Naive B cell (primary cell): Measurements from ENCODE around the gene SHLD2. TPM values are rescaled to one million over a fixed set of nuclear protein-coding genes. Genes with fewer than 3 reads are reported as not detected.

Experiments
- ATAC-seq, 2 donors: fragments of 150-1000 bp; cut with Tn5 transposase; 2 replicates each; pipeline ENCODE4 v1.10.0; 2021; ENCODE audit warnings: low read depth in 2 of 2, mild to moderate bottlenecking in 2 of 2, moderate library complexity in 2 of 2
- DNase-seq: peaks from one replicate; pipeline ENCODE4 v3.0.0; 2022
- H3K27ac Mint-ChIP-seq, 6 donors: one replicate each; pipeline ENCODE4 v1.8.0; 2020 to 2022; ENCODE audit warnings: mild to moderate bottlenecking in 6 of 6, mixed read lengths in 6 of 6, moderate library complexity in 5 of 6, inconsistent platforms in 2 of 6
- H3K27me3 Mint-ChIP-seq, 3 donors: one replicate each; pipeline ENCODE4 v1.8.0; 2021 to 2022; ENCODE audit warnings: mixed read lengths in 3 of 3, mild to moderate bottlenecking in 1 of 3
- H3K36me3 Mint-ChIP-seq, 2 donors: one replicate each; pipeline ENCODE4 v1.8.0; 2020 to 2022; ENCODE audit warnings: mixed read lengths in 2 of 2, inconsistent platforms in 1 of 2, mild to moderate bottlenecking in 1 of 2
- H3K4me1 Mint-ChIP-seq, 3 donors: one replicate each; pipeline ENCODE4 v1.8.0; 2020 to 2022; ENCODE audit warnings: mixed read lengths in 3 of 3, inconsistent platforms in 1 of 3, mild to moderate bottlenecking in 1 of 3, moderate library complexity in 1 of 3
- H3K4me3 Mint-ChIP-seq, 8 donors: one replicate each; pipeline ENCODE4 v1.8.0; 2020 to 2022; ENCODE audit warnings: mild to moderate bottlenecking in 8 of 8, mixed read lengths in 8 of 8, moderate library complexity in 8 of 8, inconsistent platforms in 2 of 8
- H3K9me3 Mint-ChIP-seq, 7 donors: one replicate each; pipeline ENCODE4 v1.8.0; 2020 to 2022; ENCODE audit warnings: mixed read lengths in 7 of 7, mild to moderate bottlenecking in 5 of 7, inconsistent platforms in 2 of 7, moderate library complexity in 1 of 7
- polyA plus RNA-seq, 6 donors: library from polyadenylated mRNA; unstranded; fragments of 300-500 nt; fragmentation: Illumina TruSeq; gene quantifications; one replicate each; pipeline ENCODE4 v1.2.3, GENCODE V29; 2021; ENCODE audit warnings: low read depth in 6 of 6

The SHLD2 gene, protein sequence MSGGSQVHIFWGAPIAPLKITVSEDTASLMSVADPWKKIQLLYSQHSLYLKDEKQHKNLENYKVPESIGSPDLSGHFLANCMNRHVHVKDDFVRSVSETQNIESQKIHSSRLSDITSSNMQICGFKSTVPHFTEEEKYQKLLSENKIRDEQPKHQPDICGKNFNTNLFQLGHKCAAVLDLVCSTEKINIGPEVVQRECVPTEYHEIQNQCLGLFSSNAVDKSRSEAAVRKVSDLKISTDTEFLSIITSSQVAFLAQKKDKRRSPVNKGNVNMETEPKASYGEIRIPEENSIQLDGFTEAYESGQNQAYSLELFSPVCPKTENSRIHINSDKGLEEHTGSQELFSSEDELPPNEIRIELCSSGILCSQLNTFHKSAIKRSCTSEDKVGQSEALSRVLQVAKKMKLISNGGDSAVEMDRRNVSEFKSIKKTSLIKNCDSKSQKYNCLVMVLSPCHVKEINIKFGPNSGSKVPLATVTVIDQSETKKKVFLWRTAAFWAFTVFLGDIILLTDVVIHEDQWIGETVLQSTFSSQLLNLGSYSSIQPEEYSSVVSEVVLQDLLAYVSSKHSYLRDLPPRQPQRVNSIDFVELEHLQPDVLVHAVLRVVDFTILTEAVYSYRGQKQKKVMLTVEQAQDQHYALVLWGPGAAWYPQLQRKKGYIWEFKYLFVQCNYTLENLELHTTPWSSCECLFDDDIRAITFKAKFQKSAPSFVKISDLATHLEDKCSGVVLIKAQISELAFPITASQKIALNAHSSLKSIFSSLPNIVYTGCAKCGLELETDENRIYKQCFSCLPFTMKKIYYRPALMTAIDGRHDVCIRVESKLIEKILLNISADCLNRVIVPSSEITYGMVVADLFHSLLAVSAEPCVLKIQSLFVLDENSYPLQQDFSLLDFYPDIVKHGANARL
- polyA plus RNA-seq: 10 to 100 TPM in 5 of 6 donors, 1 to 10 TPM in 1; 8.6 to 18.1 (median 14.9) TPM

DNA sequence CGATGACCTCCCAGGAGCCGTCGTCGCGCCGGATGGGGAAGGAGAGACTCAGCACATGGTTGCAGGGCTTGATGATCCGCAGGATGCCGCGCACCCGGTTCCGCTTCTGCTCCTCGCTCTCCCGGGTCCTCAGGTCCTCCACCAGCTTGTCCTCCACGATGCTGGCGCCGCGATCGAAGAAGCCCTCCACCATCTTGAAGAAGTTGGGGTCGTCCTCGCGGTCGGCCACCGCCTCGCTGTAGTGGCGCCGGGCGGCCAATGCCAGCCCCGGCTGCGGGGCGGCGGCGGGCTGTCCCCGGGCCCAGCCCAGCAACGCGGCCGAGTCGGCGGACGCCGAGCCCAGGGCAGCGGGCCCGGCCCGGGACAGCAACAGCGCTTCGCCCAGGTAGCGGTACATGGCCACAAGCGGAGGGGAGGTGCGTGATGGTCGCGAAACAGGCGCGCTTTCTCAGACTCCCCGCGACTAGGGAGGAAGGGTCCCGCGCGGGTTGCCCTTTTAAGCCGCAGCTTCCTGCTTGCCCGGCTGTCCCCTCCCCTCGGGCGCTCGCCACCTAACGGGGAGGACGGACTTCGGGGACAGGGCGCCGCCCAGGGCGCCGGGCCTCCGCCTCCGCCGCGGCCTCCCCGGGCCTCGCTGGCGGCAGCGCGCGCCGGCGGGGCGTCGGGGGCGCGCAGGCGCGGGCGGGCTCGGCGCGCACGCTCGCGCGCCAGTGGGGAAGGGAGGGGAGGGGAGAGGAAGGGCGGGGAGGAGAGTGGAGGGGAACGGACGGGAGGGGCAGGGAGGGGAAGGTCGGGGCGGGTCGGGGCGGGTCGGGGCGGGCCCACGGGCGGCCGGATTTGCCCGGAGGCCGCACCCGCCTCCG, at the start of gene SHLD2, which contains the start of gene GLUD1:
SHLD2 (plus strand) TSS at position 834 of the 863 bp plus-strand sequence. CDS start 56,149 bp downstream, outside the sequence.
GLUD1 (minus strand) TSS at position 471 of the 863 bp plus-strand sequence; CDS start at position 397, 74 bp downstream.
- ATAC-seq: peak; percentile 58 to 62
- H3K27ac Mint-ChIP-seq: peak within 1 kb of the TSS; percentile 87 to 98 (median 94)

DNA sequence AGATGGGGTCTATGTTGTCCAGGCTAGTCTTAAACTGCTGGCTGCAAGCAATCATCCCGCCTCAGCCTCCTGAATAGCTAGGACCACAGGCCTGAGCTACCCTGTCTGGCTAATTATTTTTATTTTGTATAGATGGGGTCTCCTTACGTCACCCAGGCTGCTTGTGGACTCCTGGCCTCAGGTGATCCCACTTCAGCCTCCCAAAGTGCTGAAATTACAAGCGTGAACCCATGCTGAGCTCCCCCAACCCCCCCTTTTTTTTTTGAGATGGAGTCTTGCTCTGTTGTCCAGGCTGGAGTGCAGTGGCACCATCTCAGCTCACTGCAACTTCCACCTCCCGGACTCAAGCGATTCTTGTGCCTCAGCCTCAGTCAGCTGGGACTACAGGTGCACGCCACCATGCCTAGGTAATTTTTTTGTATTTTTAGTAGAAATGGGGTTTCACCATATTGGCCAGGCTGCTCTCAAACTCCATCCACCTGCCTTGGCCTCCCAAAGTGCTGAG, 49.5 kb upstream of the SHLD2 start:
- DNase-seq: no peak
- Mint-ChIP-seq H3K4me1 (no peaks in the 10 kb centered on the region), H3K27me3 (no peaks in the 10 kb centered on the region), H3K36me3 (peaks cover 10 to 15% of the 10 kb centered on the region in 2 donors), H3K27ac (no peak overlapping the region), H3K9me3 (peaks cover 0 to 1% (median 0%) of the 10 kb centered on the region in 7 donors), H3K4me3 (no peak overlapping the region)
- no peak for ATAC-seq

More for the DNA sequence above, at the start of gene SHLD2, which contains the start of gene GLUD1:
- Mint-ChIP-seq H3K4me3 (peak within 1 kb of the TSS; percentile 92 to 98 (median 96)), H3K9me3 (no peaks in the 10 kb centered on the region), H3K36me3 (peaks cover 0 to 5% of the 10 kb centered on the region in 2 donors), H3K27me3 (no peaks in the 10 kb centered on the region), H3K4me1 (peaks cover 35 to 47% (median 46%) of the 10 kb centered on the region in 3 donors)
- DNase-seq: peak; percentile 89

DNA sequence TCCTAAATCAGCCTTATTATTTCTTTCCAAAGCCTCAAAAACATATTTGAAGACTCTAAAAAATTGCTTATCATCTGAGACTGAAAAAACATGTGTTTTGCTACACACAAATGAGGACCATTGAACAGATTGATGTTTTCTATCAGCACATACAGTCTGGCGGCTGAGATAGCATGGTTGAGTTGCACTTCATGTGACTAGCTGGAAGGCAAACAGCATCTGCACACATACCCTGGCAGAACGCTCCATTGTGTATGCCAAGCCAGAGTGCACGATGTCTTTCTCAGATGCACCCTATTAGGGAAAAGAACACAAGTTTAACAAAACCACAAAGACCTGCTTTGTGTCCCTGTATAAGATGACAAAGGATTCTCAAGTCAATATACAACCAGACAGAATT, 41.9 kb upstream of the SHLD2 start:
- H3K4me3 Mint-ChIP-seq: no peak overlapping the region
- H3K9me3 Mint-ChIP-seq: no peaks in the 10 kb centered on the region
- no peak for DNase-seq
- H3K27ac Mint-ChIP-seq: no peak overlapping the region
- ATAC-seq: no peak
- no peaks in the 10 kb centered on the region for H3K27me3 Mint-ChIP-seq
- H3K36me3 Mint-ChIP-seq: peaks cover 0 to 22% of the 10 kb centered on the region in 2 donors
- no peaks in the 10 kb centered on the region for H3K4me1 Mint-ChIP-seq

DNA sequence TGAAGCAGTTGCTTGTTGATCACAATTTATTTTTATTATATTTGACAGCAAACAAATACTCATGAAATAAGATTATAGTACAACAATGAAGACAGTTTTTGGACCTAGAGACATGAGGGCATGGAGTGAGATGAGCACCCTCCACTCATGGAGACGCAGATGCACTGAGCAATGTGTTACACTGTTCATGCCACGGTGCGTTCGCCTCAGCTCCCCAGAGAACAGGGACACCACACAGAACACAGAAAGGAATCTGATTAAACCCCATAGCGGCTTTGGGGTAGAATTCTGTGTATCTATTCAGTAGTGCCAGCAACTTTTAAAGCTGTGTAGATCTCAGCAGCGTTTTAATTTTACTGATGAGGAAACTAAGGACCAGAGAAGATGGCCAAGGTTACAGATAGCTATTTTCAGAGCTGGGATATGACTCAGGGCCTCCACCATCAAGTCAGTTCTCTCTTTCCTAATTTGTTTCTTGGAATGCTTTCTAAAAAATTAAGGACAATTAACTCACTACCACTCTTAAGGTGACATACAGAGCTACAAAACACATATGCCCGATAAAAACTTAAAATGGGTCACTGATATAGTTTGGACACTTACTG, 41.3 kb upstream of the SHLD2 start:
- H3K36me3 Mint-ChIP-seq: peaks cover 0 to 25% of the 10 kb centered on the region in 2 donors
- ATAC-seq: no peak
- no peaks in the 10 kb centered on the region for H3K4me1 Mint-ChIP-seq
- H3K27ac Mint-ChIP-seq: no peak overlapping the region
- no peak for DNase-seq
- no peaks in the 10 kb centered on the region for H3K27me3 Mint-ChIP-seq
- H3K9me3 Mint-ChIP-seq: no peaks in the 10 kb centered on the region
- H3K4me3 Mint-ChIP-seq: no peak overlapping the region

DNA sequence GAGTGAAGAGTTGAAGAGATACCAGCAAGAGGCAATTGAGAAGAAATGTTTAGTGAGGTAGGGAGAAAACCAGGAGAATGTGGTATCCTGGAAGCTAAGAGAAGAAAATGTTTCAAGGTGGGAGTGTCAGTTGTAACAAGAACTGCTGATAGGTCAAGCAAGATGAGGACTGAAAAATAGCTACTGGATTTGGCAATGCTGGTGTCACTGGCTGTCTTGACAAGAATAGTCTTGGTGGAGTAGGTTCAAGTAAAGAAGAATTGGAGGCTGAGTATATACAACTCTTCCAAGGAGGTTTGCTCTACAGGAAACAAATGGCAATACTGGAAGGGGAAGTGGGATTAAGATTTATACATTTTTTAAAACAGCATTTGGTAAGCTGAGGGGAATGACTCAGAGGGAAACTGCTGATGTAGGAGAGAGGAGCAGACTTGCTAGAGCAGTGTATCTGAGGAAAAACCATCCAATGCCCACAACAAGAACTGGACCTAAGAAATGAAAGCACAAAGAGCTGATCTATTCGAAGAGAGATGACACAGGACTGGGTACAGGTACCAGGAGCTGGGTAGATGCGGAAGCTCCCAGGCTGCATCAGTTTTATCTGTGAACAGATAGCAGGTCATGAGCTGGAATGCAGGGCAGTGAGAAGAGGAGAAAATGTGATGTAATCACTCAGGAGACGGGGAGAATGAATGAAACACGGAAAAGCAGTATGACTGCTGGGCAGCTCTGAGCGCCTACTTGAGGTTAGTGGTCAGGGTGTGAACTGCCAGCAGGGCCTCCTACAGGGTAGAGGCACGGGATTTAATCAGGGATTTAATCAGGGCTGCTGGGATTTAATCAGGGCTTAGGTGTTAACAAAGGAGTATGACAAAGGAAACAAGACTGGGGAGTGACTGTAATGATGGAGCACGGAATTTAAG, 40.4 kb upstream of the SHLD2 start:
- DNase-seq (no peak), ATAC-seq (no peak)
- no peaks in the 10 kb centered on the region for H3K27me3 Mint-ChIP-seq
- no peak overlapping the region for H3K4me3 Mint-ChIP-seq
- no peak overlapping the region for H3K27ac Mint-ChIP-seq
- H3K9me3 Mint-ChIP-seq: no peaks in the 10 kb centered on the region
- H3K36me3 Mint-ChIP-seq: peaks cover 0 to 23% of the 10 kb centered on the region in 2 donors
- no peaks in the 10 kb centered on the region for H3K4me1 Mint-ChIP-seq

DNA sequence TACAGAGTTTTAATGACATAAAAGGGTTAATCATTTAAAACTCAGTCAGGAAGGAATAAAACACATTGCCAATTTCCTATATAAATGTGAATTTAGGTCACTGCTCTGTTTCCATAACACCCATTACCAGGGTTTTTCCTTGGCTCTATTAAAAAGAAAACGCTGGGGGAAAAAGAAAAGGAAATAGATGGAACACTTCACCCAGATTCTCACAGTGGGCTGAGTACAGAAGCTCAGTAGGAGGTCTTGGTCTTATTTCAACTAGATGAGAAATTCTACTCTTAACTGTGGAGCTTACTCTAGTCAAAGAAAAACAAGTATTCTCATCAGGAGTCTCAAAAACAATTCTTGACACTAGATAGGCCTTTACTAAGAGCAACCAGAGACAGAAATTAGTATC, 36.8 kb upstream of the SHLD2 start:
- DNase-seq (no peak), ATAC-seq (no peak)
- Mint-ChIP-seq H3K9me3 (no peaks in the 10 kb centered on the region), H3K27me3 (no peaks in the 10 kb centered on the region), H3K4me1 (no peaks in the 10 kb centered on the region), H3K4me3 (peak overlapping the region in 1 of 8 donors; percentile 25), H3K36me3 (peaks cover 0 to 22% of the 10 kb centered on the region in 2 donors), H3K27ac (no peak overlapping the region)

DNA sequence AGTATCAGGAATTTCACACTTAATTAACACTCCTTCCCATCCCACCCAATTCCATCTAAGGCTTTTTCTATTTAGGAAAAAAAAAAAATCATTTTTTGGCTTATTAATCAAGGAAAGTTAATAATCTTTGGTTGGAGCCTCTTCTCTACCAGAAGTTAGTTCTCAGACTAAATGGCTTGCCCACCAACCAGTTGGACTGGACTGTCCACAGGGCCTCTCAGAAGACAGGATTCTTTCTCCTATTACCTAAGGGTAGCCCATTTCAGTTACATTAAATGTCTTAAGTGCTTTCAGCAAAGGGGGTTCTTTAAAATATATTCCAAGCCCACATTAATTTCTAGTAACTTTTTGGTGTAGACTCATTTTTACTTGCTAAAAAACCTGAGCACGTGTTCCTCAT, 35.6 kb upstream of the SHLD2 start:
- Mint-ChIP-seq H3K27ac (no peak overlapping the region), H3K36me3 (peaks cover 0 to 22% of the 10 kb centered on the region in 2 donors), H3K4me3 (peak overlapping the region in 1 of 8 donors; percentile 15), H3K27me3 (no peaks in the 10 kb centered on the region), H3K9me3 (no peaks in the 10 kb centered on the region), H3K4me1 (no peaks in the 10 kb centered on the region)
- DNase-seq: no peak
- no peak for ATAC-seq

DNA sequence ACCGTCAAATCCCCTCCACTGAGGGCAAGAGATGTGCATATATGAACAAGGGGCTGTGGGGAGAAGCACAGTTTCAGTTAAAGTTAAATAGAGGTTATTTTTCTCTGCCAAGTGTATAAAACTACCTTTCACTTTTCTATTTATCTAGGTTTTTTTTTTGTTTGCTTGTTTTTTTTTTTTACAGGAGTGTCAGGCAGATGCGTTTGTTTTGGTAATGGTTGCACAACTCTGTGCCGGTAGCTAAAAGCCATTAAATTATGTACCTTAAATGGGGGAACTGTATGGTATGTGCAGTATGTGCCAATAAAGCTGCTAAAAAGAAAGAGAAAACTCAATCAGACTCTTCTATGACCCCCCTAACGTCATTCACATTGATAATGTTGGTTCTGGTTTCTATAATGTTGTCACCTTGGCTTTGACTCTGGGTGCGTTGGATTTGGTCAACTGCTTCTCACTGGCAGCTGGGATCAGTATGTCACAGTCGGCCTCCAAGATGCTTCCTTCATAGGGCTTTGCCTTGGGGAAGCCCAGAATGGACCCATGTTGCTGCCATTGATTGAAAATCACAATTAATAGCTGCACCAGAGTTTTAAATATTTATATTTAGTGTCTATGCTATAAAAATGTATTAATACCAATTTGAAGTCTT, 34.6 kb upstream of the SHLD2 start:
- DNase-seq: no peak
- H3K36me3 Mint-ChIP-seq: peaks cover 0 to 22% of the 10 kb centered on the region in 2 donors
- no peak for ATAC-seq
- no peaks in the 10 kb centered on the region for H3K9me3 Mint-ChIP-seq
- H3K27ac Mint-ChIP-seq: peak overlapping the region in 2 of 6 donors; percentile 9 to 55
- H3K4me3 Mint-ChIP-seq: no peak overlapping the region
- H3K27me3 Mint-ChIP-seq: no peaks in the 10 kb centered on the region
- H3K4me1 Mint-ChIP-seq: no peaks in the 10 kb centered on the region

DNA sequence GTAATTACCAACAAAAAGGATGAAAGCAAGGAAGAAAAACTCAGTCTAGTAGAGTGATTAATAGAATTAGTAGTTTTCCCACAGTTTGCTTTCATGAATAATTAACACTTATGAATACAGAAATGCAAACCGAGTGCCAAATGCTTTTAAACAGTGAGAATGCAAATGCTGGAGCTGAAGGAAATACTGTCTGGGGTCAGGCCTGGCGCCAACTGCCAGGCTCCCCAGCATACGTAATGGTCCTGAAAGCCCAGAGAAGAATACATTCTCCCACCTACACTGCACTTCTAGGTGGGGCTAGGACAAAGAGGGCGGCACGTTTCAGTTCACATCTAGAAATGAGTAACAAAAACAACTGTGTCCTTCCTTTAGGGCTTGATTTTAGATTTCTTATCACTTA, 30.4 kb upstream of the SHLD2 start:
- H3K4me3 Mint-ChIP-seq: no peak overlapping the region
- peaks cover 31 to 35% of the 10 kb centered on the region in 2 donors for H3K36me3 Mint-ChIP-seq
- no peak for DNase-seq
- no peaks in the 10 kb centered on the region for H3K4me1 Mint-ChIP-seq
- no peaks in the 10 kb centered on the region for H3K9me3 Mint-ChIP-seq
- H3K27ac Mint-ChIP-seq: no peak overlapping the region
- no peaks in the 10 kb centered on the region for H3K27me3 Mint-ChIP-seq
- no peak for ATAC-seq

DNA sequence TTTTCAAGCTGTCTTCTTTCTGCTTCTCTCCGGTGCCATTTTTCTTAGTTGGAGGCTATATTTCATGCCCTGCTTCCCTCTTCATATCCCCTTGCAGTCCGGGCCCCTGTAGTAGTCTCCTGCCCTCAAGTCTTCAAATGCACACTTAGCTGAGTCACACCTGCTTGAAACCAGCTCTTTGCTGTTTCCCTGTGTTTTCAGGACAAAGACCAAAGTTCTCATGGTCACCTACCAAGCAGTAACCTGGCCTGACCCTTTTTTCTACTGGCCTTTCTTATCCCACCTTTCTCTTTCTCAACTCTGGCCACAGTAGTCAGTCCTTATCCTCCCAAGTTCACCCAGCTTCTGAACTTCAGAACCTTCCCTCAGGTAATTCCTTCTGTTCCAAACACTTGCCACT, 28.8 kb upstream of the SHLD2 start:
- no peak for DNase-seq
- Mint-ChIP-seq H3K27ac (peak overlapping the region in 4 of 6 donors; percentile 15 to 77 (median 32)), H3K4me3 (no peak overlapping the region), H3K4me1 (no peaks in the 10 kb centered on the region), H3K36me3 (peaks cover 27 to 31% of the 10 kb centered on the region in 2 donors), H3K9me3 (no peaks in the 10 kb centered on the region), H3K27me3 (no peaks in the 10 kb centered on the region)
- no peak for ATAC-seq

DNA sequence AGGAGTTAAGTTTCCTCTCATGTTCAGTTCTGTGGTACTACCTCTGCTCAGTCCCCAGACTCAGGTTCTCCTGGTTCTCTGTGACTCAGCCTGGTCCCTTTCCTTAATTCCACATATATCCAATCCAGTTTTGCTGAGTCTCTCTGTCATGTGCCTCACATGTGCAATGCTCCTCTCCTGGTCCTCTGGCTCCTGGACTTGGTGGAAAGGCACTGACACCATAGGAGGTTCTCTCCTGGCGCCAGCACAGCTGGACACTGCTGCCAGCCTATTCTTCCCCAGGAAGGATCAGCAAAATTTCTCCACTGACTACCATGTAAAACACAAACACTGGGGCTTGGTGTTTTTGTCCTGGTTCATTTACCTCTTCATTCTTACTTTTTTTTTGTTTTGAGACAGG, 28.1 kb upstream of the SHLD2 start:
- ATAC-seq (no peak), DNase-seq (no peak)
- peaks cover 31 to 33% of the 10 kb centered on the region in 2 donors for H3K36me3 Mint-ChIP-seq
- no peaks in the 10 kb centered on the region for H3K9me3 Mint-ChIP-seq
- no peaks in the 10 kb centered on the region for H3K27me3 Mint-ChIP-seq
- no peak overlapping the region for H3K4me3 Mint-ChIP-seq
- peak overlapping the region in 1 of 6 donors; percentile 15 for H3K27ac Mint-ChIP-seq
- H3K4me1 Mint-ChIP-seq: no peaks in the 10 kb centered on the region
